Renal cortical epithelial cell (primary cell): Measurements from ENCODE around the gene AHNAK. TPM values are rescaled to one million over a fixed set of nuclear protein-coding genes. Genes with fewer than 3 reads are reported as not detected.

Experiments
- DNase-seq: peaks from one replicate; pipeline ENCODE4 v3.0.0-alpha.2; 2011; ENCODE audit warnings: low read depth
- total RNA-seq: library from RNA; depleted of rRNA; stranded (reverse); fragments of >200 nt; gene quantifications from 2 replicates; pipeline ENCODE4 v1.2.3, GENCODE V29; 2014

The AHNAK gene
- total RNA-seq, 1 donor from 2014 or later, result 1,601 TPM

DNA sequence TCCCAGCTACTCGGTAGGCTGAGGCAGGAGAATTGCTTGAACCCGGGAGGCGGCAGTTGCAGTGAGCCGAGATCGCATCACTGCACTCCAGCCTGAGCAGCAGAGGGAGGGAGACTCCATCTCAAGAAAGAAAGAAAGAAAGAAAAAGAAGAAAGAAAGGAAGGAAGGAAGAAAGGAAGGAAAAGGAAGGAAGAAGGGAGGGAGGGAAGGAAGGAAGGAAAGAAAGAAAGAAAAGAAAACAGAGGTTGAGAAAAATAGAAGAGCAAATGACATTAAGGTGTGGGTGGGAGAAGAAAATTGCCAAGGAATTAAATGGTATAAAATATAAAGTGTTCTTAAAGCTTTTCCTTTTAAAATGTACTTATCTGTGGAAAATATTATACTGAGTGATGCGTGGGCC is 49.9 kb downstream of the AHNAK start:
- no peak for DNase-seq

DNA sequence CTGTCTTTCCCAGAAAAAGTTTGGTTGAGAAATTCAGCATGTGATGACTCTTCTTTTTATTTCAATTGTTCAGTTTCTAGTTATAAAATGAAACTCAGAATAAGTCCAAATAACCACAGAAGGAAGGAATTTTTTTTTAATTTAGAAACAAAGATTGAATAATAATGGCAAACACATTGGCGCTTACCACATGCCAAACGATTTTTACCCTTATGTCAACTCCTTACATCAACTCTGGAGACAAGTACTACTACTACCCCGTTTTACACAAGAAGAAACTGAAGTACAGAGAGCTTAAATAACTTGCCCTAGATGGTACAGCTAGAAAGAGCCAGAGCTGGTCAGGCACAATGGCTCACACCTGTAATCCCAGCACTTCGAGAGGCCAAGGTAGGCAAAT is 52.4 kb downstream of the AHNAK start:
- DNase-seq, result no peak

GRCh38 chr11:62493801-62494200 is 52.8 kb downstream of the AHNAK start:
- no peak for DNase-seq

GRCh38 chr11:62492586-62492985 is 54.0 kb downstream of the AHNAK start:
- no peak for DNase-seq

- DNase-seq, result no peak
Observed at GRCh38 chr11:62491571-62492329, 54.9 kb downstream of the AHNAK start.

DNA sequence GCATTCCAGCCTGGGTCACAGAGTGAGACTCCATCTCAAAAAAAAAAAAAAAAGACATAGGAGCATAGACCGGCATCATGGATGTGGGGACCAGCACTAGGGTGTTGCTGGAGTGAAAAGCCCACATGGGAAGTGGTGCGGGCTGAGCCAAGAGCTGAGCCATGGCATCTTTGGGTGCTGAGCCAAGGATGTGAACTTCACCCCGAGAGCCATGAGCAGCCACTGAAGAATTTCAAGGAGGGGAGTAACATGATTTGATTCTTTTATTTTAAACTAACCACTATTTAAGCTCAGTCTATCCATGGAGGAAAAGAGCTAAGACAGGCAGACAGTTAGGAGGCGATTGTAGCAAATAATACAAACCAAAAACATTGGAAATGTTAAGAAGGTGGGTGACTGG is 57.4 kb downstream of the AHNAK start:
- no peak for DNase-seq

GRCh38 chr11:62487738-62488551 is 58.7 kb downstream of the AHNAK start:
- no peak for DNase-seq

DNA sequence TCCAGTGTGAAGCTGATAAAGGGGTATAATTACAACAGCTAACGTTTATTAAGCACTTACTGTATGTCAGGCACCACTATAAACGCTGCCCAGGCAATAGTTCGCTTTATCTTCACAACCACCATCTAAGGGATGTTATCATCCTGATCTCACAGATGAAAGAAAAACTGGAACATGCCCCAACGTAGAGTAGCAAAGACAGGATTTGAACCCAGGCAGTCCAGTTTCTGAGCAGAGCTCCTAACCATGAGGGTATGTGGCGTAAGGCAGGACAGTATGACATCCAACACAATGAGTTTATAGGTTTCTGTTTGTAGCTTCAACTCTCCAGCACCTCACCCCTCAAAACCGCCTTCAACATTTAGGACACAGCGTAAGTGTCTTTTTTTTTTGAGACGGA is 59.5 kb downstream of the AHNAK start:
- no peak for DNase-seq

GRCh38 chr11:62484352-62484751 is 62.3 kb downstream of the AHNAK start:
- no peak for DNase-seq

- DNase-seq, result no peak
Observed at GRCh38 chr11:62482753-62483152, 63.9 kb downstream of the AHNAK start.

- DNase-seq, result no peak
Observed at GRCh38 chr11:62479631-62480201, 66.9 kb downstream of the AHNAK start.

- DNase-seq, result no peak
Observed at GRCh38 chr11:62477927-62478326, 68.7 kb downstream of the AHNAK start.

DNA sequence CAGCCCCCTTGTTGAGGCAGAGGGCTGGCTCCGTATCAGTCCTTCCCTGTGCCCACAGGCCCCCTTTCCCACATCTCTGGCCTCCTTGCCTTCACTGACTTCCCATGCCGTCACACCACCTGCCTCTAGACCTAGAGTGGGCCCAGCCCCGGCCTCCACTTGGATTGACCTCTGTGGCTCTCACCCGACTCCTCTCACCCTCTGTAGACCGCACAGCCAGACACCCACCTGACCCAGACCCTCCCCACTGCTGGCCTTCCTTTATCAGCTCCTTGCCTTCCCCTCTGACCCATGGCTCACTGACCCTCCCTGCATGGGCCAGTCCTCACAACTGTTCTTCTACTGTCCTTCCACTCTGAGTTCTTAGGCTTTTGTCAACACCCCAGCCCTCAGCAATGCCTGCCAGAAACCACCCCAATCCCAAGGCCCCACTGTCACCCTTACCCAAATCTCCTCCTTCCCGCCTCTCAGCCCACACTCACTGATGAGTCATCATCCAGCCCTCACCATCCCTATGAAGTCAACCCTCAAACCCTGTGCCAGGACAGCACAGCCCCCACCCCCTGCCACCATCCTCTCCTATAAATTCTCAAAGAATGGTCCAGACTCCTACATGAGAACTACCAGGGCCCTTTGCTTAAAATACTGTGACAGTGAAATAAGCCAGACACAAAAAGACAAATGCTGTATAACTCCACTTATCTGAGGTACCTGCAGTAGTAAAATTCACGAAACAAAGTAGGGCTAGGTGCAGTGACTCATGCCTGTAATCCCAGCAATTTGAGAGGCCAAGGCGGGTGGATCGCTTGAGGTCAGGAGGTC is 74.3 kb downstream of the AHNAK start:
- DNase-seq, result peak; percentile 63

DNA sequence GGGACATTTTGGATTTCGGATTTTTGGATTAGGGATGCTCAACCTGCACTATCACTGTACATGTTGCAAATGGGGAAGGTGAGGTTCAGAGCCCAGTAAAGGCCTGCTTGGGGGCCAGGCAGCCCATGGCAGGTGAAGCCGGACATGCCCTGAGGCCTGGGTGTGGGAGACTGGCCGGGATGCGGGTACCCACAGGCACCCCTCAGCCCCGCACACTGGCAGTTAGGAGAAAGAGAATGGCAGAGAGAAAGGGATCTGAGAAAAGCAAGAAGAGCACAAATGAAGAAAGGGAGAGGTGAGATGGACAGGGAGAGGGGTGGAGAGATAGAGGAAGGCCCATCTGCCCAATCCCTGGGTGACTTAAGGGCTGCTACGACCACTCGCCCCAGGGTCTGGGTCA is 75.0 kb downstream of the AHNAK start:
- DNase-seq, result no peak

GRCh38 chr11:62468577-62468976 is 78.0 kb downstream of the AHNAK start:
- DNase-seq, result no peak

GRCh38 chr11:62466444-62466843 is 80.2 kb downstream of the AHNAK start:
- no peak for DNase-seq

GRCh38 chr11:62464655-62465054 is 82.0 kb downstream of the AHNAK start:
- no peak for DNase-seq

GRCh38 chr11:62463121-62463542 is 83.5 kb downstream of the AHNAK start:
- no peak for DNase-seq

DNA sequence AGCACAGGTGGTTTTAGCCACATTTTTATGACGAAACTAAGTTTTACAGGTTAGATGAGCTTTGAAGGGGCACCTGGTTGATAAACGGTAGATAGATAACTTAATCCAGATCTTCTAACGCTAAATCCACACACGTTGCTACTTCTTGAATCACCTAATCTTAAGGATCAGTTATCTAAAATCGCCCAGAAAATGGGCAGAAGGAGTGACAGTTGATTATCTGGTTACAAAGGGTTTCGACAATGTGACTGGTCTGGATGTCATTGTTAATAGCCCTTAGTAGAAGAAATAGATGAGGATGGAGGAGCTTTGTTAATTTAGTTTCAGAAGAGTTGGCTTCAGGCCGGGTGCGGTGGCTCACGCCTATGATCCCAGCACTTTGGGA is 84.1 kb downstream of the AHNAK start:
- no peak for DNase-seq

- DNase-seq, result peak; percentile 79
Observed at GRCh38 chr11:62461740-62462507, 84.7 kb downstream of the AHNAK start.

- DNase-seq, result peak; percentile 56
Observed at GRCh38 chr11:62459080-62459479, 87.5 kb downstream of the AHNAK start.
